Panc1 (cell line): ENCODE results near the gene GOLGB1. TPM values are rescaled to one million over a fixed set of nuclear protein-coding genes. Genes with fewer than 3 reads are reported as not detected.

ENCODE experiments used
- ATAC-seq: fragments of 200-7000 bp; cut with Tn5 transposase; 2 replicates; pipeline ENCODE4 v1.9.1; 2020; ENCODE audit warnings: mild to moderate bottlenecking, moderate library complexity
- BruUV-seq: library from RNA; stranded (reverse); fragments of 400-500 nt; replicated peaks from 2 replicates; lab custom pipeline; 2021; lab: Mats Ljungman, UMichigan
- CTCF ChIA-PET: fragments of 300-600 bp; sonication (Branson Sonifier 250); formaldehyde crosslinking; loops from one replicate; lab custom pipeline; 2022; ENCODE audit warnings: antibody characterized with exemption; lab: Charles Lee
- POLR2A ChIA-PET: fragments of 300-600 bp; sonication (Branson Sonifier 250); formaldehyde crosslinking; loops from one replicate; lab custom pipeline; 2022; ENCODE audit warnings: antibody characterized with exemption; lab: Charles Lee
- DNase-seq: peaks from one replicate; pipeline ENCODE4 v3.0.0-alpha.2; 2010; ENCODE audit warnings: low read depth, low spot score
- H3K27ac ChIP-seq: 2 replicates; pipeline ENCODE4 v1.5.1; 2011; ENCODE audit warnings: mild to moderate bottlenecking, low read length, inconsistent platforms
- H3K27me3 ChIP-seq: fragments of 200-500 bp; sonication (Bioruptor generic); 2 replicates; pipeline ENCODE4 v1.6.0; 2014; ENCODE audit warnings: low read length, inconsistent platforms; ENCODE audit not compliant: control insufficient read depth, insufficient read depth
- H3K36me3 ChIP-seq: fragments of 200-500 bp; sonication (Bioruptor generic); 2 replicates; pipeline ENCODE4 v1.5.1; 2014; ENCODE audit warnings: inconsistent platforms, mild to moderate bottlenecking, low read length, moderate library complexity; ENCODE audit not compliant: control insufficient read depth, insufficient read depth
- H3K4me1 ChIP-seq: 2 replicates; pipeline ENCODE4 v1.5.1; 2011; ENCODE audit warnings: inconsistent platforms, mild to moderate bottlenecking, low read length, moderate library complexity; ENCODE audit not compliant: control insufficient read depth, insufficient read depth
- H3K4me3 ChIP-seq, 2 experiments: 2 replicates each; pipeline ENCODE4 v1.5.1; 2011 to 2012; ENCODE audit warnings: low read depth in 2 of 2, low read length in 2 of 2, mild to moderate bottlenecking in 2 of 2, inconsistent platforms in 1 of 2, moderate library complexity in 1 of 2
- H3K9me3 ChIP-seq: fragments of 200-500 bp; sonication (Bioruptor generic); 2 replicates; pipeline ENCODE4 v1.5.1; 2014; ENCODE audit warnings: low read depth, mild to moderate bottlenecking, inconsistent platforms, low read length, moderate library complexity; ENCODE audit not compliant: control insufficient read depth, insufficient read depth
- CTCF ChIP-seq: fragments of 450-650 bp; IDR thresholded peaks from 2 replicates; pipeline ENCODE4 v1.5.1; 2017; ENCODE audit warnings: mild to moderate bottlenecking
- POLR2AphosphoS5 ChIP-seq: IDR thresholded peaks from 2 replicates; pipeline ENCODE4 v1.6.1; 2012; ENCODE audit warnings: mild to moderate bottlenecking, low read depth, low read length, moderate library complexity
- REST ChIP-seq, 2 experiments: IDR thresholded peaks; 2 replicates each; pipeline ENCODE4 v1.6.1; 2011 to 2012; ENCODE audit warnings: low read depth in 2 of 2, control low read depth in 1 of 2, low read length in 1 of 2, mild to moderate bottlenecking in 1 of 2, moderate library complexity in 1 of 2; ENCODE audit not compliant: insufficient read depth in 1 of 2
- SIN3A ChIP-seq: IDR thresholded peaks from 2 replicates; pipeline ENCODE4 v1.6.1; 2012; ENCODE audit warnings: low read depth, mild to moderate bottlenecking, low read length, moderate library complexity, borderline replicate concordance; ENCODE audit not compliant: insufficient read depth
- TCF7L2 ChIP-seq: IDR thresholded peaks from 2 replicates; pipeline ENCODE4 v1.6.1; 2011; ENCODE audit warnings: mild to moderate bottlenecking, low read depth, low read length, inconsistent platforms
- in situ Hi-C: cut with HindIII; loops from 2 replicates; pipeline ENCODE4 v1.10.0; 2016; ENCODE audit warnings: low sequenced_read_pairs, low pct_unique_long_range_greater_than_20kb
- intact Hi-C: fragments of 100-400 bp; cut with micrococcal nuclease; formaldehyde crosslinking; loops from one replicate; pipeline ENCODE4 v1.10.0; 2022; ENCODE audit not compliant: unreplicated experiment
- total RNA-seq: library from RNA; stranded (reverse); gene quantifications from one replicate; pipeline ENCODE4 v1.2.1, GENCODE V29; 2021; ENCODE audit not compliant: unreplicated experiment

Gene GOLGB1
- total RNA-seq, 1 experiment from 2014 or later = 49.7 TPM

GRCh38 chr3:121645054-121645453 is 104.5 kb downstream of the GOLGB1 start:
- ChIA-PET POLR2A (no interaction called here), CTCF (interaction anchor here (0.5 kb wide), 1 partner anchor 614 kb away, joined by 7 read pairs; no protein-coding TSS in a partner anchor)
- TF ChIP-seq POLR2AphosphoS5 (no peak), SIN3A (no peak), REST (IDR thresholded peaks at IDR 0.05; ENCODE audit: insufficient read depth in 1 of 2, low read depth in 2 of 2, low read length in 1 of 2) (no peak), TCF7L2 (no peak), CTCF (no peak)
- Histone ChIP-seq H3K27ac (no peak overlapping the region), H3K4me1 (no peaks in the 10 kb centered on the region), H3K36me3 (no peaks in the 10 kb centered on the region), H3K9me3 (no peaks in the 10 kb centered on the region), H3K4me3 (no peak overlapping the region), H3K27me3 (peaks cover 2% of the 10 kb centered on the region; the same call in 1 of the 2 replicates)
- no TSS peak for BruUV-seq
- intact Hi-C loops (no loop called here), in situ Hi-C loops (no loop called here)
- ATAC-seq (no peak), DNase-seq (no peak)

- intact Hi-C loops = no loop called here
- Histone ChIP-seq H3K27me3 (peaks cover 2% of the 10 kb centered on the region; the same call in 1 of the 2 replicates), H3K9me3 (no peaks in the 10 kb centered on the region), H3K36me3 (no peaks in the 10 kb centered on the region), H3K4me1 (no peaks in the 10 kb centered on the region), H3K27ac (no peak overlapping the region), H3K4me3 (no peak overlapping the region)
- TF ChIP-seq SIN3A (no peak), POLR2AphosphoS5 (no peak), CTCF (no peak), TCF7L2 (no peak), REST (IDR thresholded peaks at IDR 0.05; ENCODE audit: insufficient read depth in 1 of 2, low read depth in 2 of 2, low read length in 1 of 2) (no peak)
- DNase-seq (no peak), ATAC-seq (peak; percentile 73)
- CTCF ChIA-PET = no interaction called here
- no TSS peak for BruUV-seq
- POLR2A ChIA-PET = interaction anchor here (0.7 kb wide), 1 partner anchor 1189 kb away, joined by 6 read pairs; no protein-coding TSS in a partner anchor
- in situ Hi-C loops = no loop called here
Observed at GRCh38 chr3:121642601-121643314, 106.8 kb downstream of the GOLGB1 start.
